Islet precursor cell (in vitro differentiated cells): ENCODE results near the gene SHQ1.

Source experiments
- DNase-seq: peaks from one replicate; pipeline ENCODE4 v3.0.0-alpha.2; 2018

Gene SHQ1

GRCh38 chr3:72847751-72848702 lies at the start of gene SHQ1:
TSS of gene SHQ1 (minus strand) at chr3:72848445. CDS start at chr3:72848340, 105 bp downstream.
- peak; percentile 96 for DNase-seq

- no peak for DNase-seq
Measured at GRCh38 chr3:72897758-72898007, 49.4 kb upstream of the SHQ1 start.

GRCh38 chr3:72896996-72897757 lies 48.9 kb upstream of the SHQ1 start:
- peak; percentile 78 for DNase-seq

- DNase-seq, result no peak
Measured at GRCh38 chr3:72894976-72895552, 46.8 kb upstream of the SHQ1 start.

- DNase-seq, result peak; percentile 63
Measured at GRCh38 chr3:72892870-72893269, 44.6 kb upstream of the SHQ1 start.

GRCh38 chr3:72892081-72892775 lies 44.0 kb upstream of the SHQ1 start:
- DNase-seq, result no peak

- peak; percentile 90 for DNase-seq
Measured at GRCh38 chr3:72891053-72891855, 43.0 kb upstream of the SHQ1 start.

GRCh38 chr3:72890166-72890925 lies 42.1 kb upstream of the SHQ1 start:
- no peak for DNase-seq

GRCh38 chr3:72889310-72890165 lies 41.3 kb upstream of the SHQ1 start:
- DNase-seq, result no peak

- DNase-seq, result peak; percentile 75
Measured at GRCh38 chr3:72888546-72889309, 40.5 kb upstream of the SHQ1 start.

- DNase-seq, result peak; percentile 92
Measured at GRCh38 chr3:72887705-72888545, 39.7 kb upstream of the SHQ1 start, which contains the start of gene GXYLT2. TSS of gene GXYLT2 (plus strand) at chr3:72888046. CDS start at chr3:72888234, 188 bp downstream.

GRCh38 chr3:72887343-72887704 lies 39.1 kb upstream of the SHQ1 start:
- DNase-seq, result no peak

- DNase-seq, result no peak
Measured at GRCh38 chr3:72872183-72872582, 23.9 kb upstream of the SHQ1 start.

- DNase-seq, result no peak
Measured at GRCh38 chr3:72862314-72863090, 14.3 kb upstream of the SHQ1 start.

GRCh38 chr3:72860846-72861245 lies 12.6 kb upstream of the SHQ1 start:
- DNase-seq, result no peak

- no peak for DNase-seq
Measured at GRCh38 chr3:72860053-72860452, 11.8 kb upstream of the SHQ1 start.

- no peak for DNase-seq
Measured at GRCh38 chr3:72855001-72855400, 6.8 kb upstream of the SHQ1 start.

- no peak for DNase-seq
Measured at GRCh38 chr3:72848703-72849081, 447 bp upstream of the SHQ1 start.
